ENCODE results near the gene INTS11.

The INTS11 gene

DNA sequence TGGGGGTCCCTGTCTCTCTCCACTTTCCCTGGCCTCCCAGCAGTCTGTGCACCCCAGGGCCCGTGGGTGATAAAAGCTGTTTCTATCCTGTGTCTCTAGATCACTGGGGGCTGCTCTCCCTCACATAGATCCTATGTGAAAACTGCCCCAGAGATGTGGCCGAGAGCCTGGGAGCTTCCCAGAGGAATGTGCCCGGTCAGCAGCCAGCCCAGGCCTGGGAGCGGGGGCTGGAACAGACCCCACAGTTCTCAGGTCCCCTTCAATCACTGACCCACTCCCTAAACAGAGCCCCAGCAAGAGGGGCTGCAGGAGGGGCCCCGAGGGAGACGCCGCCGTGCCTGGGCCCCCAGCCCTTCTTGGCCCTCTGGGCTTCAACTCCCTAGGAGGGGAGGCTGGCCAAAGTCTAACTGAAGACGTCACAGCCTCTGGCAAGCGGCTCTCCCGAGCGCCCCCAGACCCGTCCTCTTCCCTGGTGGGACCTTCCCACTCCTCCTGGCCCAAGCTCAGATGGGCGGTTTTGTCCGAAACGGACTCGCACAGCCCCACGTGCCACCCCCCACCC is 33.5 kb upstream of the INTS11 start:
- no peak for DNase-seq

GRCh38 chr1:1356796-1357401 is 32.4 kb upstream of the INTS11 start:
- DNase-seq: no peak

DNA sequence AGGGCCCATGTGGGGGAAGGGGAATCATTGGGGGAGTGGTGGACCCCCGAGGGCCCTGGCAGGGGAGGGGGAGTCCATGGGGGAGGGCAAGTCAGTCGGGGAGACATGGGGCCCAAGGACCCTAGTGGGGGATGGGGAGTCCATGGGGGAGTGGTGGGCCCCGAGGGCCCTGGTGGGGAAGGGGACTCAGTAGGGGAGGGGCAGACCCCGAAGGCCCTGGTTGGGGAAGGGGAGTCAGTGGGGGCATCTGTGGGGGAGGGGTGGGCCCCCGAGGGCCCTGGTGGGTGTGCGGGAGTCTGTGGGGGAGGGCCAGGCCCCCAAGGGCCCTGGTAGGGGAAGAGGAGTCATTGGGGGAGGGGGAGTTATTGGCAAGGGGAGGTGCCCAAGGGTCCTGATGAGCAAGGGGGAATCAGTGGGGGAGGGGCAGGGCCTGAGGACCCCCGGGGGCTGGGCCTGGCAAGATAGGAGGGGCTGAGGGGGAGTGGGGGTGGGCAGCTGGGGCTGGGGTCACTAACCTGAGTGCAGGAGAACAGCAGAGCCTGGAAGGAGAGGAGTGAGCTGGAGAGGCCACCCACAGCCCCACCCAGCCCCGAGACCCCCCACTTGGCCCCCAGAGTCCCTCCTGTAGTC is 31.8 kb upstream of the INTS11 start:
- no peak for DNase-seq

GRCh38 chr1:1355416-1355815 is 31.0 kb upstream of the INTS11 start:
- DNase-seq: no peak

- DNase-seq: no peak
Measured at GRCh38 chr1:1354271-1355247, 30.1 kb upstream of the INTS11 start.

DNA sequence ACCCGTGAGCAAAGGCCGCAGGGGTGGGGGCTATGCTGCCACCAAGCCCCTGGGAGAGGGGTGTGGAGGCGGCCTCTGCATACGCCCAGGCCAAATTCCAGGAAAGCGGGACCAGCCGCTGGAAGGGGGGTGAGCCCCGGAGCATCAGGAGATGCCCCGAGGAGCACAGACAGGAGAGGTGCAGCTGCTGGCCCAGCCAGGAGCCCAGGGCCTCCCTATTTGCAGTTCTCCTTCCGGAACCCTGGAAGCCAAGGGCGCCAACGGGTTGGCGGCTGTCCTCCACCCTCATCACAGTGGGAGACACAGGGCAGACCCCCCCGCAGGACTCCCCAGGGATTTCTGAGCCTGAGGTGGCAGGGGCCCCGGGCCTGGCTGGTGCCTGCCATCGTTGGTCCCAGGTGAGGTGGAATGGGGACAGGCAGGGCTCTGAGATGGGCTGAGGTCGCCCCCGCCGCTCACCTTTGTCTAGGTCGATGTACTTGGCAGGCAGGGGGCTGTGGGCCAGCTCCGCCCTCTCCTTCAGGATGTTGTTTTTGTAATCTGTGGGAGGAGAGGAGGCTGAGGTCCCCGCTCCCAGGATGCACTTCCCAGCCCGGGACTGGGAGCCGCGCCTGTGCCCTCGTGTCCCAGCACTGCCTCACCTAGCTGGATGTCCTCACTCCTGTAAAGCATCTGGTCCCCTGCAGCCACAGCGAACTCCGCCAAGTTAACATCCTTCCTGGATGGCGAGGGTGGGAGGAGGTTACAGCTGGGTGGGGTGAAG is 29.1 kb upstream of the INTS11 start:
- no peak for DNase-seq

- DNase-seq: no peak
Measured at GRCh38 chr1:1352786-1353388, 28.4 kb upstream of the INTS11 start.

DNA sequence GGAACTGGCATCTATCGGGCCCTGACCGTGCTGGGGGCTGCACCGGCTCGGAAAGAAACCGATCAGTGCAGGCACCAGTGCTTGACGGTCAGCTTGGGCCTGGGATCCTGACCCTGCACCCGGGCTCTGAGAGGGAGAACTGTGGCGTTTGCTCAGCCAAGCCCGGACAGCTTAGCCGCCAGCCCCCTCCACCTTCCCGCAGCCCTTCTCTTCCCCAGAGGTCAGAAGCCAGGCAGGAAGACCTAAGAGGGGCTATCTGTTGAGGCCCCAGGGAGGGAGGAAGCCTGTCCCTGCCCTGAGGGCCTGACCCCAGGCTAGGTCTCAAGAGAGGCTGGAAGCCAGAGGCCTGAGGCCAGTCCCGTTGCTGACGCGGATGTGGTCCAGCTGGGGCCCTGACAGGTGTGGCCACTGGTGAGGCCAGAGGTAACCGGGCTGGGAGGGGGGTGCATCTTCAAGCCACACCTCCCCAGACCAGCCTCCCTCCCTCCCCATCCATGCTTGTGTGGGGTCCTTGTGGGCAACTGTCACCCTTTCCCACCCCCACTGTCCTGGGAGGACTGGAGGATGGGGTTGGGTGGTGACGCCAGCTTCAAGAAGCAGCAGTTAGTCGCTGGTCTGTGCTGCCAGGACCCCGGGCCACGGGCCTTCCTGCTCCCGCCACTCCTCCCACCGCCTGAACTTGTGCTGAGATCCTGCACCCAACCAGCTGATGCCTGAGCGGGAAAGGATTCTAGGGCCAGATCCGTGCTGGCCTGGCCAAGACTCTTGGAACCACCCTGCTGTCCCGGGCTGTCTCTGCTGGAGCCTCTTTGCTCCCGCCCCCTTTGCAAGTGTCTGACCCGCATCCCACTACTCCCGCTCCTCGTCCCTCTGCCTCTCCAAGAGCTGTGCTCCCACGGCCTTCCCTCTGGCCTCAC is 27.3 kb upstream of the INTS11 start:
- no peak for DNase-seq

- peak; percentile 64 to 70 for DNase-seq
Measured at GRCh38 chr1:1349256-1350012, 25.0 kb upstream of the INTS11 start, which contains the start of gene DVL1. Gene DVL1, minus strand, starts transcription at chr1:1349418. Its CDS starts 353 bp downstream, at chr1:1349065.

DNA sequence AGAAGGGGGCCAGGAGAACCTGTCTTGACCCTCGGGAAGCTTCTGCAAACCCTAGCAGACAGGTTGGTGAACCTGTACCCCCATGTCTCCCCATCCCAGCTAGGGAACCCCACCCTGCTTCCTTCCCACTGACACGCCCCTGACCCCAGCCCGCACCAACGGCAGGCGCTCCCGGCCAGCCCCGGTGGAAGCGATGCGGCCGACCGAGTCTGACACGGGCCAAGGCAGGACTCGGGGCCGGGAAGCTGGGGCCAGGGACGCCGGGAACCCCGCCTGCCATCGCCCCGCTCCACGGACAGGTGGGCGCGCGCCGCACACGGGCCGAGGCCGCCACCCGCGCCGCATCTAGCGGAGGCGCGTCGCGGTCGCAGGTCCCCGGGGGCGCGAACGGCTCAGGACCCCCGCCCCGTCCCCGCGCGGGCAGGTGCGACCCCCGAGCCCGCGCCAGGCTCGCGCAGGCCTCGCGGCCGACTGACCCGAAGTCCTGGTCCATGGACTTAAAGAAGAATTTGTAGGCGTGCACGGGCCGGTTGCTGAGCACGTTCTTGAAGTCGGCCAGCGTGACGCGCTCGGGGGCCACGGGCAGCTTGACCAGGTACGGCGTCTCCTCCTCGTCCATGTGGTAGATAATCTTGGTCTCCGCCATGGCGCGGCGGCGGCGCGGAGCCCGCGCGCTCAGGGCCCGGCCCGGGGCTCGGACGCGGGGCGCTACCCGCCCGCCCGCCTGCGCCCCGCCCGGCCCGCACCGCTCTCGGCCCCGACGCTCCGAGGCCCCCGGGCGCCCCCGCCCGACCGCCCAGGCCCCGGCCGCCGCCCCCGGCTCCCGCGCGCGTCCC is 24.2 kb upstream of the INTS11 start:
- no peak for DNase-seq

DNA sequence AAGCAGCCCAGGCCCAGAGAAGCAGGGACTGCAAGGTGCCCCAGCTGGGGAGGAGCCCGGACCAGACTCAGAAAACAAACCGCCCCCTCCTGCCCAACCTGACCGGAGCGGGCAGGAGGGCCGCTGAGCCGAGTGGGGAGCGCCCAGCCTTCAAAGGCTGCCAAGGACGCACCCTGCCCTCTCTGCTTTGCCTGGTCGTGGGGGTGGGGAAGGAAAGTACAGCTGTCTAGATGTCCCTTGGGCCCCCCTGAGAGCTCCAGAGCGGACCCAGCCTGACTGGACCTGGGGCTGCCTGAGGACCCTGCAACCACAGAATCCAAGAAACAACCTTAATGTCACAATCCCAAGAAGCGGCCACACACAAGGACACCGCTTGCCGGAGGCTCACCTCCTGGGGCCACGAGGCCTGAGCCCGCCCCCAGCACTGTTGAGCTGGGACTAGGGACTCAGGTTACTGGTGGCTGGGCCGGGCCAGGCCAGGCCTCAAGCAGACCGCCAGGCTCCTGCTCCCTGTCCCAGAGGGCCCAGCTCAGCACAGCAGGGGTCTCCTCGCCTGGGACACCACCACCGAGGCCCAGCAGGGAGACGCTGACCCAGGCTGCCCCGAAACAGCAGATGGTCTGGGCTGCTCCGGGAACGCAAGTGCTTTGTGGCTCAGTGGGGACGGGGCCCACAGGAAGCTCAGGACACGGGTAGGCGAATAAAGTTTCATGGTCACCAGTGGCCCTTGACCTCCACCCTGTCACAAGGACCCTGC is 23.4 kb upstream of the INTS11 start:
- no peak for DNase-seq

DNA sequence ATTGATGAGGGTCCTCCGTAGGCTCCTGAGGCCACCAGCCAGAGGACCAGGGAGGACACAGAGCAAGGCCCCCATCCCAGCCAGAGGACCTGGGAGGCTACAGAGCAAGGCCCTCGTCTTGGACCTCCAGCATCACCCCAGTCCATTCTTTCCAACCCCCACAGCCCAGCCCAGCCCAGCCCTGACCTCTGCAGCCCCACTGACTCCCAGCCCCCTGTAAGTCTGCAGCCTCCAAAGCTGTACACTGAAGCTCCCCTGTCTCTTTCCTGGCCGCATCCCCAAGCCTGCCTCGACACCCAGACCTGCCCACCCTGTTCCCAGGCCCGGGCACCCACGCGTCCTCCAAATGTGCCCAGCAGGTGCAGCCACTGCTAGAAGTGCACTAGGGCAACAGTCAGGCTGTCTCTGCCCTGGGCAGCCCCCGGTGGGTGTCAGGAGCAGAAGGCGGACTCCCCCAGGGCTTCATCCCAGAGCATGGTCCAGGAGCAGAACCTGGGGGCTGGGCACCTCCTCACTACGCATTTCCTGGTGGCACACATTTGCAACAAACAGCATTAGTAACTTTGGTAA is 22.7 kb upstream of the INTS11 start:
- no peak for DNase-seq

DNA sequence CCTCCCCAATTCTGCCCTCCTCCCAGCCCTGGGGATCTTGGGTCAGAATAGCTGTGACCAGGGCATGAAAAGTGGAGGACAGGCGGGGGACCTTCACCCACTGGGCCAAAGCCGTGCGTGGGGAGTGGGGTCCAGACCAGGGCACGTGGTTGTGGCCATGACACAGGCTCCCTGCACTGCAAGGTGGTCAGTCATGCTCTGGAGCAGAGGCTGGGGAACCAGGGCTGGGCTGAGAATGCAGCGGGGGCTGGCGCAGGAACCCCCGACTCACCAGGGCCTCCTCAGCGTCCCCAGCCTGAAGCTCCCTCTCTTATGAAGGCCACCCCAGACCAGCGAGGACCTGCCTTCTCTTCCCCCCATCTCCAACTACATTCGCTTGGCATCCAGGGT is 22.0 kb upstream of the INTS11 start:
- no peak for DNase-seq

GRCh38 chr1:1345860-1346500 is 21.5 kb upstream of the INTS11 start:
- DNase-seq: no peak

- DNase-seq: no peak
Measured at GRCh38 chr1:1345384-1345783, 20.9 kb upstream of the INTS11 start.

DNA sequence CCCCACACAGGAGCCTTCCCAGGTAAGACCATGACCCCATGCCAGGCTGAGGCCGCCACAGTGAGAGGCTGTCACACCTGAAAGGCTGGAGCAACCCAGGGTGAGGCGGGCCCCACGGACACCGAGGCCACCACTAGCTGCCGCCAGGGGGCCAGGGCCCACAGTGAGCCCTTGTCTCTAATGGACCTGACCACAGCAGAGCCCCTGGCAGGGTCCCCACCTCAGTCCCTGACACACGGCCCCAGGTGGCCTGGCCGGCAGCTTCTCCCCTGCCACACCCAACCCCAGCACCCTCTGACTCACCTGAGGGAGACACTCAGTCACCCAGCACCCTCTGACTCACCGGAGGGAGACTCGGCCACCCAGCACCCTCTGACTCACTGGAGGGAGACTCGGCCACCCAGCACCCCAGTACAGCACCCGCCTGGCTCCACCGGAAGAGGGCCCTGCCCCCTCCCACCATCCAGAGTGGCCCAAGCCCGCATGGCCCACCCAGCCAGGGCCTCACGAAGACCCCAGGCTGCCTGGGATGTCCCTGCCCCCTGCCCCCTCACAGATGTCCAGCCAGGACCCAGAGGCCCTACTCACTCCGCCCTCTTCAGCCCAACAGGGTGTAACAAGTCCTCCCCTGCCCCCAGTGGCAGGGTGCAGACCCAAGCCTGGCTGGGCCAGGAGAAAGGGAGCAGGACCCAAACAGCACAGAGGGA is 20.3 kb upstream of the INTS11 start:
- peak; percentile 61 to 71 for DNase-seq
